HepG2 (cell line): Measurements from ENCODE around the gene ANO9. TPM values are rescaled to one million over a fixed set of nuclear protein-coding genes. Genes with fewer than 3 reads are reported as not detected.

Experiments
- ARID4A ChIP-seq: sonication (generic); formaldehyde crosslinking; IDR thresholded peaks from 2 replicates; pipeline ENCODE4 v1.5.0; 2020; ENCODE audit warnings: mild to moderate bottlenecking, missing genetic modification reagents, borderline replicate concordance
- ATF1 ChIP-seq: IDR thresholded peaks from 2 replicates; pipeline ENCODE4 v1.6.1; 2016; ENCODE audit warnings: mild to moderate bottlenecking, control low read depth
- ATRX ChIP-seq: sonication (generic); formaldehyde crosslinking; IDR thresholded peaks from 2 replicates; pipeline ENCODE4 v1.4.0; 2020; ENCODE audit warnings: missing genetic modification reagents, borderline replicate concordance
- CENPT ChIP-seq: sonication (generic); formaldehyde crosslinking; IDR thresholded peaks from 2 replicates; pipeline ENCODE4 v1.8.0; 2022; ENCODE audit warnings: low read depth, mild to moderate bottlenecking, moderate library complexity, missing genetic modification reagents
- EED ChIP-seq: sonication (generic); formaldehyde crosslinking; IDR thresholded peaks from 2 replicates; pipeline ENCODE4 v1.5.0; 2020; ENCODE audit warnings: mild to moderate bottlenecking, missing genetic modification reagents
- FOXA3 ChIP-seq: IDR thresholded peaks from 2 replicates; pipeline ENCODE4 v1.6.1; 2016; ENCODE audit warnings: missing genetic modification reagents, missing compliant biosample characterization
- KLF16 ChIP-seq, 2 experiments: sonication (generic) in 1 of 2; formaldehyde crosslinking in 1 of 2; IDR thresholded peaks; 2 replicates each; pipeline versions ENCODE4 v1.6.1 to v1.8.0; 2016 to 2023; ENCODE audit warnings: missing genetic modification reagents in 2 of 2, missing compliant biosample characterization in 1 of 2
- MBNL3 ChIP-seq: fragments of 250-450 bp; sonication (Bioruptor Pico); conservative IDR thresholded peaks from 2 replicates; pipeline ENCODE4 v1.8.0; 2022; ENCODE audit warnings: mild to moderate bottlenecking, inconsistent platforms
- NFATC3 ChIP-seq: sonication (generic); formaldehyde crosslinking; IDR thresholded peaks from 2 replicates; pipeline ENCODE4 v1.5.1; 2020; ENCODE audit warnings: mild to moderate bottlenecking, missing genetic modification reagents
- PPARG ChIP-seq: conservative IDR thresholded peaks from 2 replicates; pipeline ENCODE4 v1.6.1; 2016; ENCODE audit warnings: missing biosample characterization, missing genetic modification reagents
- PRDM4 ChIP-seq: sonication (generic); formaldehyde crosslinking; IDR thresholded peaks from 2 replicates; pipeline ENCODE4 v1.9.0; 2021; ENCODE audit warnings: missing genetic modification reagents, borderline replicate concordance
- RBM22 ChIP-seq: fragments of 200-400 bp; formaldehyde crosslinking; optimal IDR thresholded peaks from 2 replicates; pipeline ENCODE3; 2017; ENCODE audit warnings: mild to moderate bottlenecking, low read length, moderate library complexity
- SNAPC4 ChIP-seq: sonication (generic); formaldehyde crosslinking; IDR thresholded peaks from 2 replicates; pipeline ENCODE4 v1.4.0; 2020; ENCODE audit warnings: mild to moderate bottlenecking, missing genetic modification reagents
- SOX5 ChIP-seq: IDR thresholded peaks from 2 replicates; pipeline ENCODE4 v1.6.1; 2016; ENCODE audit warnings: borderline replicate concordance
- SP140L ChIP-seq: sonication (generic); formaldehyde crosslinking; IDR thresholded peaks from 2 replicates; pipeline ENCODE4 v1.4.0; 2020; ENCODE audit warnings: missing genetic modification reagents, borderline replicate concordance
- ZNF232 ChIP-seq: sonication (generic); formaldehyde crosslinking; IDR thresholded peaks from 2 replicates; pipeline ENCODE4 v1.4.0; 2020; ENCODE audit warnings: missing genetic modification reagents, borderline replicate concordance
- polyA plus RNA-seq, 8 experiments: library from polyadenylated mRNA; depleted of rRNA in 3 of 8; stranded (reverse) in 7 of 8; unstranded in 1 of 8; fragments of >200 nt; fragmentation: Illumina TruSeq in 4 of 8; extraction: Trizol in 4 of 8; gene quantifications; 2 replicates each; pipeline versions ENCODE4 v1.2.1 to v1.2.3, GENCODE V29; 2011 to 2016; ENCODE audit warnings: low read depth in 4 of 8, missing spikeins in 1 of 8, mixed read lengths in 1 of 8; ENCODE audit not compliant: insufficient read depth in 1 of 8
- total RNA-seq, 5 experiments: library from RNA; depleted of rRNA; stranded (reverse); fragments of >200 nt; fragmentation: Illumina TruSeq; extraction: Trizol; gene quantifications; 2 replicates each; pipeline ENCODE4 v1.2.3, GENCODE V29; 2016; ENCODE audit warnings: low read depth in 1 of 5

The ANO9 gene
- total and polyA plus RNA-seq, 2 of the 13 experiments (the other 11 are each of a cell fraction or from before 2014, with no cell fraction given) = 8.9 to 14.3 TPM

- TF ChIP-seq EED (CRISPR knock-in tag) = no peak; the same call in 1 of the 2 replicates
- TF ChIP-seq ATRX (CRISPR knock-in tag) = no peak
- 0 out of 2 replicates have a peak, but pooled peaks have one; percentile 48 for TF ChIP-seq SNAPC4
- no peak for TF ChIP-seq ATF1 (CRISPR knock-in tag)
- peak in 1 of 2 experiments; percentile 18; a peak in 1 of 4 replicates for TF ChIP-seq KLF16 (CRISPR knock-in tag; IDR thresholded peaks at IDR 0.05)
- no peak for TF ChIP-seq MBNL3 (CRISPR knock-in tag)
- peak; percentile 36; the same call in 1 of the 2 replicates for TF ChIP-seq FOXA3
- no peak for TF ChIP-seq PRDM4 (CRISPR knock-in tag)
- 0 out of 2 replicates have a peak, but pooled peaks have one; percentile 11 for TF ChIP-seq PPARG
- no peak for TF ChIP-seq ZNF232 (CRISPR knock-in tag)
- TF ChIP-seq CENPT = no peak
- no peak for TF ChIP-seq SOX5 (CRISPR knock-in tag)
- TF ChIP-seq SP140L (CRISPR knock-in tag) = no peak
- TF ChIP-seq RBM22 = no peak
- TF ChIP-seq NFATC3 (CRISPR knock-in tag) = no peak
- TF ChIP-seq ARID4A (CRISPR knock-in tag) = peak; percentile 79
These were observed 44.8 kb downstream of the ANO9 start (continued) for GRCh38 chr11:396948-397548.
